ENCODE measurements around the gene RAVER1. TPM values are rescaled to one million over a fixed set of nuclear protein-coding genes. Genes with fewer than 3 reads are reported as not detected.

Gene RAVER1
- total and polyA plus RNA-seq, 2 of the 13 experiments (the other 11 are each of a cell fraction or from before 2014, with no cell fraction given): 3.6 to 7.9 TPM

GRCh38 chr19:10332965-10333757 is at the start of gene RAVER1 (continued):
- TF ChIP-seq ZNF280D (CRISPR knock-in tag; IDR thresholded peaks at IDR 0.05) (no peak; the same call in 1 of the 2 replicates), NFYC (CRISPR knock-in tag; IDR thresholded peaks at IDR 0.05) (peak; percentile 80), AKNA (CRISPR knock-in tag; IDR thresholded peaks at IDR 0.05; ENCODE audit: borderline replicate concordance) (no peak), DNMT3B (CRISPR knock-in tag; conservative IDR thresholded peaks at IDR 0.05) (no peak), EED (CRISPR knock-in tag; IDR thresholded peaks at IDR 0.05) (0 out of 2 replicates have a peak, but pooled peaks have one; percentile 9), ZNF7 (CRISPR knock-in tag; IDR thresholded peaks at IDR 0.05) (no peak), U2AF1 (optimal IDR thresholded peaks at IDR 0.05; ENCODE audit: low read depth, low read length) (peak; percentile 54), HOXA5 (CRISPR knock-in tag; IDR thresholded peaks at IDR 0.05) (no peak), FOXK1 (CRISPR knock-in tag; IDR thresholded peaks at IDR 0.05; ENCODE audit: borderline replicate concordance, low read depth) (no peak), HOXA7 (CRISPR knock-in tag; IDR thresholded peaks at IDR 0.05) (no peak), E2F5 (CRISPR knock-in tag; conservative IDR thresholded peaks at IDR 0.05) (no peak; the same call in 1 of the 2 replicates), ZBTB2 (CRISPR knock-in tag; IDR thresholded peaks at IDR 0.05; ENCODE audit: low read depth) (no peak), ZSCAN9 (CRISPR knock-in tag; IDR thresholded peaks at IDR 0.05; ENCODE audit: borderline replicate concordance) (no peak), TBP (CRISPR knock-in tag; IDR thresholded peaks at IDR 0.05) (0 out of 2 replicates have a peak, but pooled peaks have one; percentile 52), ZNF839 (CRISPR knock-in tag; IDR thresholded peaks at IDR 0.05; ENCODE audit: borderline replicate concordance) (no peak), ZNF510 (CRISPR knock-in tag; IDR thresholded peaks at IDR 0.05; ENCODE audit: low read depth) (peak; percentile 94), ZNF83 (CRISPR knock-in tag; IDR thresholded peaks at IDR 0.05; ENCODE audit: borderline replicate concordance) (no peak)

Measured in HepG2 (cell line).